Ovary (tissue), 10 donors: ENCODE data around the gene CARD6. TPM values are rescaled to one million over a fixed set of nuclear protein-coding genes. Genes with fewer than 3 reads are reported as not detected.
"Not testable (repeated sequence)": the region's sequence is repeated elsewhere in the genome, so short reads cannot be mapped to it uniquely, and the experiment has no call there.

ENCODE experiments used
- DNase-seq, 5 donors: peaks; one replicate each; pipeline ENCODE4 v3.0.0-alpha.2; 2019 to 2020
- H3K27ac ChIP-seq, 2 donors: fragments of 200-600 bp; one replicate each; pipeline versions ENCODE4 v1.5.1 to v1.8.0; 2019 to 2022
- H3K27me3 ChIP-seq: fragments of 200-600 bp; one replicate; pipeline ENCODE4 v1.8.0; 2022
- H3K36me3 ChIP-seq: fragments of 200-600 bp; sonication (generic); one replicate; pipeline ENCODE4 v1.5.1; 2019
- H3K4me1 ChIP-seq: one replicate; pipeline ENCODE4 v1.8.1; 2013; ENCODE audit warnings: mild to moderate bottlenecking, moderate library complexity; ENCODE audit not compliant: insufficient read depth
- H3K4me3 ChIP-seq: fragments of 200-600 bp; sonication (generic); one replicate; pipeline ENCODE4 v1.5.1; 2017
- H3K9me3 ChIP-seq, 2 donors: fragments of 200-600 bp in 1 of 2; sonication (generic) in 1 of 2; one replicate each; pipeline versions ENCODE4 v1.5.1 to v1.8.1; 2013 to 2019; ENCODE audit warnings: mild to moderate bottlenecking in 1 of 2, moderate library complexity in 1 of 2
- EP300 ChIP-seq: sonication (generic); formaldehyde crosslinking; IDR thresholded peaks from one replicate; pipeline ENCODE4 v1.6.1; 2017; ENCODE audit warnings: antibody characterized with exemption
- POLR2A ChIP-seq: fragments of 450-650 bp; IDR thresholded peaks from one replicate; pipeline ENCODE4 v1.6.1; 2017; ENCODE audit warnings: antibody characterized with exemption, mild to moderate bottlenecking, moderate library complexity
- WGBS, 3 donors: extraction: QIAGEN DNeasy Blood & Tissue Kit in 1 of 3; methylation state at CpG; one replicate each; pipeline versions ENCODE4 v1.1.5 to v1.1.7; 2013 to 2017; 5-methylcytosine and 5-hydroxymethylcytosine counted together
- intact Hi-C, 4 donors: fragments of 100-400 bp; cut with DNase I; formaldehyde crosslinking; loops; one replicate each; pipeline versions ENCODE4 v1.11.0 to v1.15.1; 2022 to 2023
- long read RNA-seq, 3 donors: library from polyadenylated mRNA in 2 of 3; unstranded in 2 of 3; transcript quantifications; one replicate each; pipeline ENCODE4 v2.0.0 and lab custom pipeline, GENCODE V29; 2021 to 2026
- polyA plus RNA-seq, 2 donors: library from polyadenylated mRNA; stranded (reverse); fragments of 200-250 nt in 1 of 2; fragments of 350-450 nt in 1 of 2; fragmentation: Illumina TruSeq in 1 of 2; extraction: RNeasy Lipid Tissue Mini Kit (QIAGEN cat#74804) in 1 of 2; gene quantifications; one replicate each; pipeline ENCODE4 v1.2.3, GENCODE V29; 2013 to 2014
- total RNA-seq, 7 donors: library from RNA; depleted of rRNA in 2 of 7; stranded (reverse); fragments of >200 nt in 2 of 7; fragmentation: NEBNext Ultra II Directional in 3 of 7; extraction: Animal tissue kit (Norgen Biotek cat#: 25700) in 3 of 7; gene quantifications; one replicate each; pipeline versions ENCODE4 v1.1.0 to v1.2.4, GENCODE V29; 2016 to 2023
- TF ChIP-seq, protein P1 (sequence below), 3 donors: fragments of 450-650 bp in 2 of 3; fragments of 200-600 bp in 1 of 3; IDR thresholded peaks; one replicate each; pipeline versions ENCODE4 v1.5.1 to v1.8.0; 2016 to 2022; ENCODE audit warnings: antibody characterized with exemption in 3 of 3, mild to moderate bottlenecking in 1 of 3
- donor health status: DM: no; HTN: no; CAD: no; lungs with moderate emphysema.
- donor health status: DM: no; HTN: no; CAD: no.
- donor health status: Bipolar disorder and iron deficiency.
- donor health status: DM: yes; HTN: yes; CAD: no.
- donor health status: DM: no; HTN: no; CAD: no.
- donor health status: DM: yes; HTN: yes; CAD: no.

The CARD6 gene, protein sequence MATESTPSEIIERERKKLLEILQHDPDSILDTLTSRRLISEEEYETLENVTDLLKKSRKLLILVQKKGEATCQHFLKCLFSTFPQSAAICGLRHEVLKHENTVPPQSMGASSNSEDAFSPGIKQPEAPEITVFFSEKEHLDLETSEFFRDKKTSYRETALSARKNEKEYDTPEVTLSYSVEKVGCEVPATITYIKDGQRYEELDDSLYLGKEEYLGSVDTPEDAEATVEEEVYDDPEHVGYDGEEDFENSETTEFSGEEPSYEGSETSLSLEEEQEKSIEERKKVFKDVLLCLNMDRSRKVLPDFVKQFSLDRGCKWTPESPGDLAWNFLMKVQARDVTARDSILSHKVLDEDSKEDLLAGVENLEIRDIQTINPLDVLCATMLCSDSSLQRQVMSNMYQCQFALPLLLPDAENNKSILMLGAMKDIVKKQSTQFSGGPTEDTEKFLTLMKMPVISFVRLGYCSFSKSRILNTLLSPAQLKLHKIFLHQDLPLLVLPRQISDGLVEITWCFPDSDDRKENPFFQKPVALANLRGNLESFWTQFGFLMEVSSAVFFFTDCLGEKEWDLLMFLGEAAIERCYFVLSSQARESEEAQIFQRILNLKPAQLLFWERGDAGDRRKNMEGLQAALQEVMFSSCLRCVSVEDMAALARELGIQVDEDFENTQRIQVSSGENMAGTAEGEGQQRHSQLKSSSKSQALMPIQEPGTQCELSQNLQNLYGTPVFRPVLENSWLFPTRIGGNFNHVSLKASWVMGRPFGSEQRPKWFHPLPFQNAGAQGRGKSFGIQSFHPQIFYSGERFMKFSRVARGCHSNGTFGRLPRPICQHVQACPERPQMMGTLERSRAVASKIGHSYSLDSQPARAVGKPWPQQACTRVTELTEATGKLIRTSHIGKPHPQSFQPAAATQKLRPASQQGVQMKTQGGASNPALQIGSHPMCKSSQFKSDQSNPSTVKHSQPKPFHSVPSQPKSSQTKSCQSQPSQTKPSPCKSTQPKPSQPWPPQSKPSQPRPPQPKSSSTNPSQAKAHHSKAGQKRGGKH
- 1 to 10 TPM; 2.0 to 6.3 (median 5.2) TPM for total RNA-seq
- polyA plus RNA-seq, result 1 to 10 TPM; 3.3 to 9.4 TPM
- long read RNA-seq, donor 1, full-length matches to known transcripts, result 1 of 2 reads
- long read RNA-seq, donor 1, partial matches to known transcripts, result 0 of 2 reads
- long read RNA-seq, donor 1, other reads (novel, unspliced or antisense), result 1 of 2 reads
- long read RNA-seq, donor 2, result 0 reads
- long read RNA-seq, donor 3, full-length matches to known transcripts, result 3 of 5 reads
- long read RNA-seq, donor 3, partial matches to known transcripts, result 2 of 5 reads
- long read RNA-seq, donor 3, other reads (novel, unspliced or antisense), result 0 of 5 reads

DNA sequence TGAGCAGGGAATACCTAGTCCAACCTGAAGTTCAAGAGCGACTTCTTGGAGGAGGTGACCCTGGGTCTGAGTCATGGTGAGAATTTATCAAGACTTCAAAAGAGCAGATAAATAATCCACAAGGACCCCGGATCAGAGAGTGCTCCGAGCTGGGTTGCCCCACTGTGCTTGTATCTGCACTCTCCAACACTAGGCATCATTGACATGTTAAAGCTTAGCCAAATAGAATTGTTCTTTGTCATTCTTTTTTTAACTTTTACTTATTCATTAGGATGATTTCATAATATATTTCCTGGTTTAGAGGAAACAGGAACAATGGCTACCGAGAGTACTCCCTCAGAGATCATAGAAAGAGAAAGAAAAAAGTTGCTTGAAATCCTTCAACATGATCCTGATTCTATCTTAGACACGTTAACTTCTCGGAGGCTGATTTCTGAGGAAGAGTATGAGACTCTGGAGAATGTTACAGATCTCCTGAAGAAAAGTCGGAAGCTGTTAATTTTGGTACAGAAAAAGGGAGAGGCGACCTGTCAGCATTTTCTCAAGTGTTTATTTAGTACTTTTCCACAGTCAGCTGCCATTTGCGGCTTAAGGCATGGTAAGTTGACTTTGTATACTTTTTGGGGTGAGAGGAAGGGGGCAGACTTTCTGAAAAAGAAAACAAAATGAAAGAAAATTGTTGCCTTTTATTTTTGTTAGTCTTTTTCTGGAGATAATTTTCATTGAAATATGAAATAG lies at the start of gene CARD6:
TSS of gene CARD6 (plus strand) at position 300 of the 738 bp plus-strand sequence. CDS start at position 316, 16 bp downstream.
- H3K4me1 ChIP-seq, result peaks cover 5% of the 10 kb centered on the region
- peak within 1 kb of the TSS; percentile 31 for H3K4me3 ChIP-seq
- H3K27me3 ChIP-seq, result no peaks in the 10 kb centered on the region
- H3K9me3 ChIP-seq, result no peaks in the 10 kb centered on the region
- H3K27ac ChIP-seq, result no peak within 1 kb of the TSS
- TF ChIP-seq, protein P1, sequence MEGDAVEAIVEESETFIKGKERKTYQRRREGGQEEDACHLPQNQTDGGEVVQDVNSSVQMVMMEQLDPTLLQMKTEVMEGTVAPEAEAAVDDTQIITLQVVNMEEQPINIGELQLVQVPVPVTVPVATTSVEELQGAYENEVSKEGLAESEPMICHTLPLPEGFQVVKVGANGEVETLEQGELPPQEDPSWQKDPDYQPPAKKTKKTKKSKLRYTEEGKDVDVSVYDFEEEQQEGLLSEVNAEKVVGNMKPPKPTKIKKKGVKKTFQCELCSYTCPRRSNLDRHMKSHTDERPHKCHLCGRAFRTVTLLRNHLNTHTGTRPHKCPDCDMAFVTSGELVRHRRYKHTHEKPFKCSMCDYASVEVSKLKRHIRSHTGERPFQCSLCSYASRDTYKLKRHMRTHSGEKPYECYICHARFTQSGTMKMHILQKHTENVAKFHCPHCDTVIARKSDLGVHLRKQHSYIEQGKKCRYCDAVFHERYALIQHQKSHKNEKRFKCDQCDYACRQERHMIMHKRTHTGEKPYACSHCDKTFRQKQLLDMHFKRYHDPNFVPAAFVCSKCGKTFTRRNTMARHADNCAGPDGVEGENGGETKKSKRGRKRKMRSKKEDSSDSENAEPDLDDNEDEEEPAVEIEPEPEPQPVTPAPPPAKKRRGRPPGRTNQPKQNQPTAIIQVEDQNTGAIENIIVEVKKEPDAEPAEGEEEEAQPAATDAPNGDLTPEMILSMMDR (IDR thresholded peaks at IDR 0.05), result no peak
- TF ChIP-seq EP300 (no peak), POLR2A (no peak)
- intact Hi-C loops, result no loop called here
- no peaks in the 10 kb centered on the region for H3K36me3 ChIP-seq
- WGBS, 3 donors, result 12 to 26% (median 13%) methylated on average over 9 of the region's 9 CpGs
- DNase-seq, result no peak

DNA sequence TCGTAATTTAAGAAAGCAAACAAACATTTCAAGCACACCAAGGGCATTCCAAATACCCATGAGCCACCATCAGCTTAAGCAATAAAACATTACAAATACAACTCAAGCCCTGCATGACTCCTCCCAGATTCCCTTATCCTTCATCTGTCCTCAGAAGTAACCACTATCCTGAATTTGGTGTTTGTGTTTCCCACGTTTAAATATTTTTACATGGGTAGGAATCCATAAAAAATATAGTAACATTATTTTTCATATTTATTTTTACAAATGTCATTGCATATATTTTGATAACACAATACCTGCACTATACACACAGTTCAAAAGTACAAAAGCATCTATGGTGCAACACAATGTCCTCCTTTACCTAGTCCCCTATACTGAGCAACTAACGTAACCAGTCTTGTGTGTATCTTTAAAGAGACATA lies 49.4 kb upstream of the CARD6 start:
- no peak for TF ChIP-seq POLR2A
- H3K4me1 ChIP-seq, result peaks cover 6% of the 10 kb centered on the region
- no peak for DNase-seq
- H3K9me3 ChIP-seq, result no peaks in the 10 kb centered on the region
- no peak overlapping the region for H3K4me3 ChIP-seq
- intact Hi-C loops, result no loop called here
- H3K36me3 ChIP-seq, result no peaks in the 10 kb centered on the region
- H3K27me3 ChIP-seq, result no peaks in the 10 kb centered on the region
- 51 to 57% (median 54%) methylated on average over 3 of the region's 3 CpGs for WGBS, 3 donors
- no peak overlapping the region for H3K27ac ChIP-seq

DNA sequence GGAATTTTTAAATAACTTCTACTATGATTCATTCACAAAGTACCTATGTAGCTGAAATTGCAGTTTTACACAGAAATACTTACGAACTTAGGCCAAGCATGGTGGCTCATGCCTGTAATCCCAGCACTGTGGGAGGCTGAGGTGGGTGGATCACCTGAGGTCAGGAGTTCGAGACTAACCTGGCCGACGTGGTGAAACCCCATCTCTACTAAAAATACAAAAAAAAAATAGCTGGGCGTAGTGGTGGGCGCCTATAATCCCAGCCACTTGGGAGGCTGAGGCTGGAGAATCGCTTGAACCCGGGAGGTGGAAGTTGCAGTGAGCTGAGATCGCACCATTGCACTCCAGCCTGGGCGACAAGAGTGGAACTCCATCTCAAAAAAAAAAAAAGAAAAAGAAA lies 48.5 kb upstream of the CARD6 start:
- H3K27ac ChIP-seq, DNase-seq, H3K9me3 ChIP-seq, H3K4me1 ChIP-seq, H3K27me3 ChIP-seq, H3K4me3 ChIP-seq, intact Hi-C loops, H3K36me3 ChIP-seq: not testable (repeated sequence)
- 94 to 95% (median 94%) methylated on average over 10 of the region's 10 CpGs for WGBS, 3 donors

DNA sequence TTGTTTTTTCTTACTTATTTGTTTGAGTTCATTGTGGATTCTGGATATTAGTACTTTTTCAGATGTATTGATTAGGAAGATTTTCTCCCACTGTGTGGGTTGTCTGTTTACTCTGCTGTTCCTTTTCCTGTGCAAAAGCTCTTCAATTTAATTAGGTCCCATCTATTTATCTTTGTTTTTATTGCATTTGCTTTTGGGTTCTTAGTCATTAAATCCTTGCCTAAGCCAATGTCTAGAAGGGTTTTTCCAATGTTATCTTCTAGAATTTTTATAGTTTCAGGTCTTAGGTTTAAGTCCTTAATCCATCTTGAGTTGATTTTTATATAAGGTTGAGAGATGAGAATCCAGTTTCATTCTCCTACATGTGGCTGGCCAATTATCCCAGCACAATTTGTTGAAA lies 46.8 kb upstream of the CARD6 start:
- H3K4me1 ChIP-seq, H3K4me3 ChIP-seq, DNase-seq, H3K27me3 ChIP-seq, H3K36me3 ChIP-seq, intact Hi-C loops, H3K9me3 ChIP-seq, H3K27ac ChIP-seq: not testable (repeated sequence)

DNA sequence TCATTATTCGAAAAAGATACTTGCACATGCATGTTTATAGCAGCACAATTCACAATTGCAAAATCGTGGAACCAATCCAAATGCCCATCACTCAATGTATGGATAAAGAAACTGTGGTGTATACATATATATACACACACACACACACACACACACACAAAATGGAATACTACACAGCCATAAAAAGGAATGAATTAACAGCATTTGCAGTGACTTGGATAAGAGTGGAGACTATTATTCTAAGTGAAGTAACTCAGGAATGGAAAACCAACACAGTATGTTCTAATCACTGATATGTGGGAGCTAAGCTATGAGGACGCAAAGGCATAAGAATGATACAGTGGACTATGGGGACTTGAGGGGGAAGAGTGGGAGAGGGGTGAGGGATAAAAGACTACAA lies 46.3 kb upstream of the CARD6 start:
- H3K27me3 ChIP-seq, DNase-seq, H3K4me3 ChIP-seq, H3K36me3 ChIP-seq, H3K4me1 ChIP-seq, intact Hi-C loops, H3K9me3 ChIP-seq, H3K27ac ChIP-seq: not testable (repeated sequence)
- WGBS, 3 donors, result 88 to 93% (median 91%) methylated on average over 3 of the region's 3 CpGs

DNA sequence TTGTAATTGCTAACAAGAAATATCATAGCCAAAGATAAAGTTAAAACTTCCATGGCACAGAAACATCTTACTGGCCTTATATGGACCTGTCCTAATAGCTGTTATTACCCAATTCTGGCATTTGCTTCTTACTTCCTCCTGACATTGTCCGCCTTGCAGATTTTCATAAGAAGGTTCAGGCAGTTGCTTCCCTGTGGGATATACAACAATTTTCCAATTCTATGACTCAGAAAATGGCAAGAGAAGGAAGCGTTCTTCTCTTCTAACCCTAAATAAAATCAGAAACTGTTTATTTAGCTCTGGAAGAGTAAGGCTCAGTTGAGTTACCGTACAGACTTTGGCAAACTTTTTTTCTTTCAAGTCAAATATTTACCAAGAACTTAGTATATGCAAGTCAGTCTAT lies 44.7 kb upstream of the CARD6 start:
- no peak for DNase-seq
- Histone ChIP-seq H3K27me3 (no peaks in the 10 kb centered on the region), H3K9me3 (no peaks in the 10 kb centered on the region), H3K4me3 (peak overlapping the region; percentile 95), H3K27ac (no peak overlapping the region), H3K36me3 (no peaks in the 10 kb centered on the region), H3K4me1 (peaks cover 6% of the 10 kb centered on the region)
- 23 to 28% (median 25%) methylated on average over 3 of the region's 3 CpGs for WGBS, 3 donors
- intact Hi-C loops, result no loop called here
- TF ChIP-seq EP300 (no peak), POLR2A (no peak)
- TF ChIP-seq, protein P1 (IDR thresholded peaks at IDR 0.05), result no peak
